RWPE1 (cell line): ENCODE data around the gene CTNNA2.

Experiments used
- CTCF ChIA-PET: fragments of 350-600 bp; sonication (Branson Sonifier 250); formaldehyde crosslinking; extraction: SDS; loops from one replicate; lab custom pipeline; 2021; lab: Yijun Ruan, JAX
- POLR2A ChIA-PET: fragments of 400-600 bp; formaldehyde crosslinking; extraction: SDS; loops from one replicate; lab custom pipeline; 2020; ENCODE audit warnings: antibody characterized with exemption; ENCODE audit not compliant: low non-redundant PET; lab: Yijun Ruan, JAX
- DNase-seq: peaks from one replicate; pipeline ENCODE4 v3.0.0; 2012; ENCODE audit warnings: low spot score
- H3K27ac ChIP-seq: fragments of 450-650 bp; 2 replicates; pipeline ENCODE4 v1.5.1; 2017
- CTCF ChIP-seq: fragments of 450-650 bp; conservative IDR thresholded peaks from 2 replicates; pipeline ENCODE4 v1.5.1; 2017; ENCODE audit warnings: low read depth, mild to moderate bottlenecking

The CTNNA2 gene

DNA sequence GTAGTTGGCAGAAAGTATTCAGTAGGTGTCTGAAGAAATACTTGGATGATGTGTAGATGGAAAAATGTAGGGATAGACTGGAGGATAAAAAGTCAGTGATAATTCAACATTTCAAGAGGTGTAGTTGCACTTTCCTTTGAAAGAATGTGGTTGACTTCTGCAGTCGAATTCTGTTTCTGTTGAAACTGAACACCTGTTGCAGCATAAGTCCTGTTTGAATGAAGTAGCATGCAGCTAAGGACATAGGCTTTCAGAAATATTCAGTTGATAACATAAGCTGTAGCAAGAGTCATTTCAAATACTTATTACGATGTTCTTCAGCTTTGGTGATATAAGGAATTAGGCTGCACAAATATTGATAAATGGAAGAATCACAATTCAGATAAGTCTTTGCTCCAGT, 1129.6 kb downstream of the CTNNA2 start:
- DNase-seq: no peak
- CTCF ChIA-PET: no interaction called here
- TF ChIP-seq CTCF: no peak
- H3K27ac ChIP-seq: no peak overlapping the region
- POLR2A ChIA-PET: no interaction called here

- no peak overlapping the region for H3K27ac ChIP-seq
- TF ChIP-seq CTCF: no peak
- ChIA-PET POLR2A (no interaction called here), CTCF (no interaction called here)
- DNase-seq: no peak
Measured at GRCh38 chr2:80643598-80643997, 1130.7 kb downstream of the CTNNA2 start.

DNA sequence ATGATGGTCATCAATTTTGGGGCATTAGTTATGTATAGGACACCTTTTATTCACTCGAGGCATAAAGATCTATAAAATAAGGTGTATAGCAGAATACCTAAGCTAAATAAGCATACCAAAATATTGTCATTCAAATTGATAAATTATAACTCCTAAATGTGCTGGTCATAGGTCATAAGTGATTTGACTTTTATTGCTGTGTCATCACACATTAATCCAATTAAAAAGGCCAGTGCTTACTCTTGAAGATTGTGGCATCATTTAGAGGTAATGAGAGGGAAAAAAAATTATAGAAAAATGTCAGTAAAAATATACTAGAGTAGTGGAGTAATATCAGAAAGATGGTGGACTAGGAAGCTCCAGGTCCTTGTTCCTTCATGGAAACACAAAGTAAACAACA, 1138.6 kb downstream of the CTNNA2 start:
- H3K27ac ChIP-seq: no peak overlapping the region
- no peak for DNase-seq
- TF ChIP-seq CTCF: no peak
- ChIA-PET CTCF (no interaction called here), POLR2A (no interaction called here)

DNA sequence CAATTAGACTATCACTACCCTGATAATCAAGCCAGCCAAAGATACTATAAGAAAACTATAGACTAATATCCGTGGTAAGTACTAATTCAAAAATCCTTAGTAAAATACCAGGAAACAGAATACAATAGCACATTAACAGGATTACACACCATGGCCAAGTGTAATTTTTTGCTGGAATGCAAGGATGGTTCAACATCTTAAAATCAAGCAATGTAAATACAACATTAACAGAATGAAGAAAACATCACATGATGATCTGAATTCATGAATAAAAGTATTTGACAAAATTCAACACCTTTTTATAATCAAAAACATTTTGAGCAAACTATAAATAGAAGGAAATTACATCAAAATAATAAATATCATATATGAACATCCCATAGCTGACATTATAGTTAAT, 1142.4 kb downstream of the CTNNA2 start:
- CTCF ChIA-PET: no interaction called here
- no peak for TF ChIP-seq CTCF
- no peak overlapping the region for H3K27ac ChIP-seq
- DNase-seq: no peak
- POLR2A ChIA-PET: no interaction called here

DNA sequence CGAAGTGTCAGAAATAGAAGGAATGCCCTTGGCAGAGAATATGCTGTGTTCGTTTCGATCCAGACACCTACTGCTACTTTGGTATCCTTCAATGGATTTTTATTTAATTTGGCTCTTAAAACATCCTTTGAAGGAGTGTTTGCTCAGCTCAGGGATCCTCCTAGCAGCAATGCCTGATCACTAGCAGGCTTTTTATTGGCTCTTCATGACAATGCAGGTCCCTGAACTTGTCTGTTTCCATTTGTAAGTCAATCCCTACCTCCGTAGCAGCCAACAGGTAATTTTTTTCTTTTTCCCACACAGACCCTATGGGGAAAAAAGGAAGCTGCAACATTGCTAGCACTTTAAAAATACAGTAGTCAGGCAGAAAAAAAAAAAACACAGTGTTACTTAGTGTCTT, 1157.9 kb downstream of the CTNNA2 start:
- ChIA-PET POLR2A (no interaction called here), CTCF (no interaction called here)
- no peak overlapping the region for H3K27ac ChIP-seq
- no peak for DNase-seq
- TF ChIP-seq CTCF: no peak

GRCh38 chr2:80687524-80687923, 1174.7 kb downstream of the CTNNA2 start:
- TF ChIP-seq CTCF: no peak
- DNase-seq: no peak
- no peak overlapping the region for H3K27ac ChIP-seq
- ChIA-PET CTCF (no interaction called here), POLR2A (no interaction called here)

- no peak for DNase-seq
- no peak overlapping the region for H3K27ac ChIP-seq
- ChIA-PET POLR2A (no interaction called here), CTCF (interaction anchor here (0.7 kb wide), 1 partner anchor 315 kb away, joined by 3 read pairs; no protein-coding TSS in a partner anchor)
- TF ChIP-seq CTCF: no peak
Measured at GRCh38 chr2:80689106-80689505, 1176.3 kb downstream of the CTNNA2 start.
